Cardiac septum (tissue), 1 donor: ENCODE data around the gene ABCA1. TPM values are rescaled to one million over a fixed set of nuclear protein-coding genes. Genes with fewer than 3 reads are reported as not detected.

Experiments
- DNase-seq: peaks from one replicate; pipeline ENCODE4 v3.0.0-alpha.2; 2020; ENCODE audit warnings: low spot score
- intact Hi-C: fragments of 100-400 bp; cut with DNase I; formaldehyde crosslinking; loops from one replicate; pipeline ENCODE4 v1.14.0; 2022
- total RNA-seq: library from RNA; stranded (reverse); fragmentation: NEBNext Ultra II Directional; extraction: Animal tissue kit (Norgen Biotek cat#: 25700); gene quantifications from one replicate; pipeline ENCODE4 v1.2.1, GENCODE V29; 2021
- donor health status: DM: no; HTN: no; CAD: no.

Gene ABCA1
- total RNA-seq, 1 donor from 2014 or later: 5.4 TPM

DNA sequence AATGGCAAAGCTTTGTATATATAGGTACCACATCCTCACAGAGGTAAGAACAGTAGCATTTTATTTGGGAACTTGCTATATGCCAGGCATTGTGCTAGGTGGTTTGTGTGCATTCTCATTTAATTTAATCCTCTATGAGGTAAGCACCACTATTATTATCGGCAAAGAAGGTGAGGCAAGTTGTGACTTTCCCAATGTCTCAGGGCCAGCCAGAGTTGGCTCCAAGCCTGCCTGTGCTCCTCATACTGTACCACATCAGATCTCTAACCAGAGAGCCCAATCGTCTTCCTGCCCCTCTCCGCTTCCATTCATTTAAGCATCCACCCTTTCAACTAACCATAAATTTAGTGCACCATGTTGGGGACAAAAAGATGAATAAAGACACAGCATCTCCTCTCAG is 108.9 kb downstream of the ABCA1 start:
- DNase-seq: no peak
- intact Hi-C loops: no loop called here

DNA sequence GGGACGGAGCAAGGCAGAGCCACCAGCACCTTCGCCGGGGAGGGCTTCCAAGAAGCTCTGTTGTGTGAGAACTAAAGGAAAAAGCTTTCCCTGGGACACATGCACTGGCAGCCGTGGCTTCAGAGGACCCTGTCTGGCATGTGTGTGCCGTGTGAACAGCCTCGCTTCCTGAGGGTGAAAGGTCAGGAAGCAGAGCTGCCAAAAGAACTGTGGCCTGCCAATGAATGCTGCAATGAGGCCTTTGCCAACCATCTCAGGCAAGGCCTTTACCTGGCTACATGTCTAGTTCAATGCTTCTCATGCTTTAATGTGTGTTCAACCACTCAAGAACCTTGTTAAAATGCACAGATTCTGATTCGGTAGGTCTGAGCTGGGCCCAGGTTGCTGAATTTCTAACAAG is 110.5 kb downstream of the ABCA1 start:
- DNase-seq: no peak
- intact Hi-C loops: no loop called here

DNA sequence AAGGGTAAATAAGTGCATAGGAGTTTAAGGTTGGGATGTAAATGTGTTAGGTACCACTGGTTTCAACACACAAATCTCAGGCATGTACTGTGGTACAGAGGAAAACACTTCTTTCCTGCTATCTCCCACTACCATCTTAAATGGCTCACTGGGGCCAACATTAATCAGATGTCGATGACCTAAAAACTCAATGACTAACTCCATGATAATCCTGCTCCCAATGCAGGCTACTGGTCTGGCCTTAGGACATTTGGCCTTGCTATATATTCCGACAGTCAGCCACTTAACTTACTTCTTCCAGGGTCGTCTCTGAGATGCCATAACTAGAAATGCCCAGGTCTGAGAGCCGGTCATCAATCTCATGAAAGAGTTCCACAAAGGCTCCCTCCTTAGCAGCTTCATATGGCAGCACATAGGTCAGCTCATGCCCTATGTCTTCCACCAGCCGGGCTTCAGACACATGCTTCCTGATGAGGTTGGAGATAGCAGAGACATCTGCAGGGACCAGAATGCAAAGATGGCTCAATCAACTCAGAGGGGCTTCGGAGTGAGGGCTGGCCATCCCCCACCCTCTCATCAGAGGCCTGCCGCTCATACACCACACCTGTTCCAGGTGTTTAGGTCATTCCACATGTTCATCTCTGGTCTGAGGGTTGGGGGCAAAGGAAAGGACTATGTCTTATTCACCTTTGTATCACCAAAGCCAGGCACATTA is 111.9 kb downstream of the ABCA1 start:
- intact Hi-C loops: no loop called here
- no peak for DNase-seq

DNA sequence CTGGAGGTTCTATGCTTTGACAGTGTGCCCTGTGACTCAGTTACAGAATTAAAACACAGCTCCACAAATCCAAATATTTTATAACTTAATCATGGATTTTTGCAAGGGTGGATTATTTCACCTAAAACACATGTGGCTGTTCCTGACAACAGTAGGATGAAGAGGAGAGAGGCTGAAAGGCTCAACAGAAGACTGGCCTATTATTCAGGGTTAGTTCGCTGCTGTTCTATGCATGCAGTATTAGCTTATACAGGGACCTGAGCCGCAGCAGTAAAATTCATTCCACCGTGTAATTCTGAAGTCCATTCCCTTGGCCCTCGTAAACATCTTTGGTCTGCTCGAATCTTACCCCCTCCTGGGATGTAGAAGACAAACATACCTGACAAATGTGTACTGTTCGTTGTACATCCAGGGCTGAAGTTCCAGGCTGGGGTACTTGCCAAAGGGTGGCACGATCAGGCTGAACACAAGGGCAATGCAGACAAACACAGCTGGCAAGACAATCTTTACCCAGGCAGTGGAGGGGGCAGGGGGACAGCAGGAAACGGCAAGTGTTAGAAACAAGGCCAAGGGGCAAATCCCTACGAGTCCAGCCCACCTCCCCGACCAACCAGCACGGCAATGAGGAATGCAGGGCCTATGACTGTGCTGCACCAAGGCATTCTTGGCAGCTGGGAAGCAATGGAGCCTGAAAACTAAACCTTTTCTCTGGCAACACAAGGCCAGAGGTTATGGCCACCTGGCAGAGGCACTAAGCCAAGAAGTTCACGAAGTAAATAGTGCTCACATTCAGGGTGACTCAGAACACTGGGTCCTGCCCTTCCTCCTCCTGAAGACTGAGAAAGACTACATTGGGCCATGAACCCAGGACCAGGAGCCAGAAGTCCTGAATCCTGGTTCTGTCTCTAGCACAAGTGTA is 117.3 kb downstream of the ABCA1 start:
- intact Hi-C loops: no loop called here
- no peak for DNase-seq

DNA sequence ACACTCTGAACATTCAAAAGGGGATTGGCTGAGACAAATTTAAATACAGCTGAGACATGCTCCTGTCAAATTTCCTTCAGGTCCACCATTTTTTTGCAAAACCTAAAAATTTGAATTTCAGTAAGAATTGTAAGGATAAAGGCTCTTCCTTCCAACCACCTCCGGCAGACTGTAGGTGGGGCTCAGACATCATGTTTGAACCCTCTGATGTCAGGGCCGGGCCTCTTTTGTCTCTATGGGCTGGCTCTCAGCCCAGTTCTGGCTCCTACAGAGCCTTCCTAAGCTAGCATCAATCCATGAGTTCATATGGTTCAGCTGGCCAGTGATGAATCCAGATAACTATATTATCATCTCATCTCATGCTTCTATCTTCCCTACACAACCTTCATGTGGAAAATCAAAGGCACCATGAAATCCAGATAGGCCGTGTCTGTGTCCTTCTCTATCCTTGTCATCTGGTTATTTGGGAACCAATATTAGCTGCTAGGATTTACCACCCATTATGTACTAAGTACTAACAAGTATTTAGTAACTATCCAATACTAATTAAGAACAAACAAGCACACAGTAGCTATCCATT is 119.8 kb downstream of the ABCA1 start:
- intact Hi-C loops: loop anchor here (10.0 kb wide), 1 partner anchor 607 kb away; no protein-coding TSS in a partner anchor
- DNase-seq: no peak

DNA sequence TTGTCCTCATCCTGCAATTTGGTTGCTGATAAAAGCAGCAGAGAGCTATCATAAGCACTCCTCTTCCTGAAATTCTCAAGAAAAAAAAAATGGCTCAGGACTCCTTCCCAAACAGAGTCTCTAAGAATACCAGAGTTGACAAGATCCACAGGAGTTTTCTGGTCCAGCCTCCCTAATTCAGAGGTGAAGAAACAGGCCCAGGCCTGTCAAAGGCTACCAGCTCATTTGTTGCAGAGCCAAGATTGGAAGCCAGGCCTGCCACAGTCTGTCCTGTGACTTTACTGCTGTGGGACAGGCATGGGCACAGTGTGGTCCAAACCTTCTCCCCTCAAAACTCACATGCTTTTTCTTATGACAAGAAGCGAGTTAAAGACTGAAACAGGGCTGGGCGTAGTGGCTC is 122.5 kb downstream of the ABCA1 start:
- intact Hi-C loops: loop anchor here (10.0 kb wide), 1 partner anchor 609 kb away; no protein-coding TSS in a partner anchor
- DNase-seq: no peak

DNA sequence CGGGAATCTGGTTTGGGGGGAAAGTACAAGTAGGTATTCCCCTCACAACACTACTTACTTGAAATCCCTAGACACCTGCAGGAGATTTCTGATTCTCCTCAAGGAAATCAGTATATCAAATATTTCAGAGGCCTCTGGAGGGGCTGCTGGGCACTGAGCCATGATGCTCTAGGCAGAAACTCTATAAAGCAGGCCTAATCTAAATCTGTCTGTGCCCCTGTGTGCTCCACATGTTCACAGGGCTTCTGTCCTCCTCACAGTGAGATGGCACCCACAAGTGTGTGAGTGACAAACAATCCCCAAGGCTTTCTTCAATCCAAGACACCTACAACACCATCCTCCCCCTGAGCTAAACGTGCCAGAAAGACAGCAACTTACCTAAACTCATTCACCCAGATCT is 125.0 kb downstream of the ABCA1 start:
- no peak for DNase-seq
- intact Hi-C loops: loop anchor here (10.0 kb wide), 1 partner anchor 612 kb away; no protein-coding TSS in a partner anchor

DNA sequence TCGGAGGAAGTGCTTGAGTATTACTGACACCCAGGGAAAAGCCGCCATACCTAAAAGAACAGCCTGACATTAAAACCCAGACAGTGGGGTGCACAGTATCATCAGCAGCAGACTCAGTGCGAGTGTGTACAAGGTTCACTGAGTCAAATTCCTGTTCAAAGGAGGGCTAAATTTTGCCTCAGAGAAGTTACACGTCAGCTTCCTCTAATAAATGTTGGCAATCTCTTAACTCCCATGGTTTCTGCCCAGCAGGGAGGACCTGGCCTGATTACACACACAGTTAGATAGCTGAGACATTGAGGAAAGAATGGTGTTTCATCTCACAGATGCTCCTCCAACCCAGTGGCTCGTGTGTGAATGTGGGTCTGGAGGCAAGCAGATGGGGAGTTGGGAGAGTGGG is 125.8 kb downstream of the ABCA1 start:
- intact Hi-C loops: loop anchor here (10.0 kb wide), 1 partner anchor 613 kb away; no protein-coding TSS in a partner anchor
- DNase-seq: no peak

DNA sequence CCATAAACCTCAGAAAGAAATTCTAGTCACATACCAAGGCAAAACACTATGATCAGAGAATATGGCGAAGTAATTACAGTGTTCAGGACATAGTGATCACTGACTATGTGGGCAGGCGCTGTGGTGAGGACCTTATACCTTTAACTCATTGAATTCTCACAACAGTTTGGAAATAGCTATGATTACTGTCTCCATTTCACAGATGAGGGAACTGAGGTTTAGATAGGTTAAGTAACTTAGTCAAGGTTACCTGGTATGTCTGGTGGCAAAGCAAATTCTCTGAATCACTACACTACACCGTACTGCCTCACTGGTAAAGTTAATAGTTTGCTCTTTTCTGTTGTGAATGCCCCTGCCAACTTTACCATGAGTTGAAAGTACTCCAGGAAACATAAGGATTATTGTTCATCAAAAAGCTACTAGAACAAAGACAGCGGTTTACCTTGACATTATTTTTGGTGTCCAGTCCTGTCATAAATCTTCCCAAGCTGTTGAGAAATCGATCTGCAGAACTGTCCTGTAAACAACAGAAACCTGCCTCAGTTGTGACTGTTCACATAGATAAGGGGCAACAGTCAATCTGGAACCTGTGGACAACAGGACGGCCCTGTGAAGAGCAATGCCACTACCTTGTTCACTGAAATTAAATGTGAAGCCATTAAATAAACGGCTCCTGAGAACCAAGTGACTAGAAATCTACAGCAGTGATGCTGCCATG is 127.7 kb downstream of the ABCA1 start:
- intact Hi-C loops: loop anchor here (10.0 kb wide), 1 partner anchor 615 kb away; no protein-coding TSS in a partner anchor
- DNase-seq: no peak

DNA sequence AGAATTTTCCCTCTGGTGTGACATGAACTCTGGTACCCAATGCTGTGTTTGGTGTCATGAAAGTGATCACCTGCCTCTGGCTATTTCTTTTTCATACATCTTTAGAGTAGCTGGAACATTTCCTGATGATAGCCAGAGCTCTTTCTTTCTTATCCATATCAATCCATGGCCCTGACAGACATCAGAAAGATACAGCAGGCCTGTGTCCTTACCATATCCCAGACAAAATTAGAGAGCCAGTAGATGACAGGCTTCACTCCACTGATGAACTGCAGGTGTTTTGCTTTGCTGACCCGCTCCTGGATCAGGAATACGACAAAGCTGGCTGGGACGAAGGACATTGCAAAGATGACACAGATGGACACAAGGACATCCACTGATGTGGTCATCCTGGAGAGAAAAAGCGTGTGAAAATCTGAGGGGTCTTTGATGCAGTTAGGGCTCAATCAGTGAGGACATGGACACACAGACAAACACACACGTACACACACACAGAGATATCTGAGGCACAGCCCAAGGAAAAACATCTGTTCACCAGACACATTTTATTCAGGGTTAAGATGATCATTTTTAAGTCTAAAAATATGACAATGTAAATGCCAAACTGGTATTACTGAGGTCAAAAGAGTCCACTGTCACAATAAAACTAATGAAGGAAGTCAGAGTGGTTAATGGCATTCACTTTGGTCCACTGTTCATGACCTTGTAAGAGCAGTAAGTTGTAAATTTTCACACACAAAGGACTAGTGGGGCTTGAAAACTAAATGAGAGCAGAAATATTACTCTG is 129.6 kb downstream of the ABCA1 start:
- intact Hi-C loops: no loop called here
- no peak for DNase-seq

DNA sequence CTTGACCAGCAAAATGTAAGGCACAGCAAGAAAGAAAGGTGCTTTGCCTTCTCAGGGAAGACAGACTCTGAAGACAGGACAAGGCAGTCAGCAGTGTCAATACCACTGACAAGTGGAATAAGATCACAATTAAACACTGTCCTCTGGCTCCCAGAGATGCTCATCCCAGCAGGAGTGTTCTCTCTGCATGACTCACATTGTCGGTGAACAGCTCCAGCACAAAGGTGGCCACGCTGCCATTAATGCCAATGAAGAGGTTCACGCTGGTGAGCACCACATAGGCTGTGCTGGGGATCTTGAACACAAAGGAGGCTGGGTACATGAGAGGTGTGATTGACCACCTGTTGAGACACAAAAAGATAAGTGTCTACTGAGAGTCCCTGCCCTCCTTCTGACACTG is 132.1 kb downstream of the ABCA1 start:
- no peak for DNase-seq
- intact Hi-C loops: no loop called here

DNA sequence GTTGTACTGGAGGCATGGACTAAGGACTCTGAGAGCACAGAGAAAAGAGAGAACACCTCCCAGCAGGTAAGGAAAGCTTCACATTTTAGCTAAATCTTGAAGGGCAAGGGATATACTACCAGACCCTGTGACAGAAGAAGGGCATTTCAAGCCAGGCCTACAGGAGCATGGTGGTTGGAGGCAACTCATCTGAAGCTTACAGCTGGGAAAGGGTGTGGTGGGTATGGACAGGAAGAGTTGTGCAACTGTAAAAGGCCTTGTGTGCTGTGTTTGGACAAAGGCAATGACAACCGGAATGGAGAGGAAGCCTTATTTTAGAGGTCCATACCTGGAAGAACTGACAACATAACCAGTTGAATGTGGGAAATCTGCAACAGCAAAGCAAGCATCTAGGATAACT is 132.9 kb downstream of the ABCA1 start:
- intact Hi-C loops: no loop called here
- DNase-seq: no peak

DNA sequence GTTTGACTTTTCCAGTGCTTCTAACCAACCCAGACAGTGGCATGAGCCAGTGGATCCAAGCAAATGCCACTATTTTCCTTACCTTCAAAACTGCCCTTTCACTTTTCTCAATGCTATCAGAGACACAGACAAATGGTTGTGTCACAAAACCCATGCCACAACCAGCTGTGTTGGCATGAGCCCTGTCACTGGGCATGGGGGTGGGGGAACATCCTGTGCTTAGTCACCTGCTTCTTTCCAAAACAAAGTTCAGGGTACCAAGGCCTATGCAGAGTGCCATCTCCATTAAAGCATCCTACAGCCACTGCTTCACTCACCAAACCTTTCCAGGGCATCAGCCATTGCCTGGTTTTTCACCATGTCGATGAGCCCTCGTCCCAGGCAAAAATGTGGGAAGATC is 133.9 kb downstream of the ABCA1 start:
- intact Hi-C loops: no loop called here

DNA sequence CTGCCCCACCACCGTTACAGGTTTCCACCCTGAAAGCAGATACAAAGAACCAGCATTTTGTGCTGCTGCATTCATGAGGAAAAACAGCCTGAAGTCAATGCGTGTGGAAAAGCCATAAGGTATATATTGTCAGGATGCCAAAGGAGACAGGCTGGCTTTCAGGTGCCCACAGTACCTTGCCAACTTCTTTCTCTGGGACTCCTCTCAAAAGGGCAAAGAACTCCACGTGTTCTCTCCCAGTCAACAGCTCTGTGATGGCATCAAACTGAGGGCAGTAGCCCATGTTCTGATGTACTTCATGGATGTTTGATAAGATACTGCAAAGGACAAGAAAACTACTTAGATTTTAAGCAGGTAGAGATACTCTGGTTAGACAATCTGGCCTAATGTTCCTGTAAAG is 139.7 kb downstream of the ABCA1 start:
- no peak for DNase-seq
- intact Hi-C loops: no loop called here

More for the DNA sequence above, 133.9 kb downstream of the ABCA1 start:
- DNase-seq: no peak

DNA sequence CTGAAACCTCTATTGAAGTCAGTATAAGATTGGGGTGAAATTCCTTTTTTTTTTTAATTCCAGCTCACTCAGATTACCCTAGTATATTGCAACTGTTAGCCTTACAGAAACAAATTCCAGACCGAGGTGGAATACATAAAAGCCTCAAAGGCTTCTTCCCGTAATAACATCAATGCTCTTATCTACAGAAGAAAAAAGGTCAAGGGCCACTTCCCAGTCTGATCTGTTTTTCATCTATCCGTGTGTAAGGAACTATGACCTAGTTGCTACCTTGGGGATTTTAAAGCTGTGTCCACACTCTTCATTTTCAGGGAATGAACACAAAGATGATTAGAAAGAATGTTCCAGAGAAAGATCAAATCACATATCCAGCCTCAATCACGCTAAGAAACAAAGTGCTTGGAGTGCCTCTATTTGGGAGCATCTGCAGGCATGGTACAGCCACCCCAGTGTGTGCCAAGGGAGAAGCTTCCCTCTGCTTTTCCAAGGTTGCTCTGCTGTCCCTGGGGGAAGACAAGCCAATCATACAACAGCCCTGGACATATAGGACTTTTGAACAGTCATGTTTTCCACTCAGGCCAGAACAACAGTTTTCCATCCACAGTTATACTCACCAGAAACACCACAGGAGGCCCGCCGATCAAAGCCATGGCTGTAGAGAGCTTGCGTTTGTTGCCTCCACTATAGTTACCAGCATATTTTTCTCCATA is 140.5 kb downstream of the ABCA1 start:
- no peak for DNase-seq
- intact Hi-C loops: no loop called here

DNA sequence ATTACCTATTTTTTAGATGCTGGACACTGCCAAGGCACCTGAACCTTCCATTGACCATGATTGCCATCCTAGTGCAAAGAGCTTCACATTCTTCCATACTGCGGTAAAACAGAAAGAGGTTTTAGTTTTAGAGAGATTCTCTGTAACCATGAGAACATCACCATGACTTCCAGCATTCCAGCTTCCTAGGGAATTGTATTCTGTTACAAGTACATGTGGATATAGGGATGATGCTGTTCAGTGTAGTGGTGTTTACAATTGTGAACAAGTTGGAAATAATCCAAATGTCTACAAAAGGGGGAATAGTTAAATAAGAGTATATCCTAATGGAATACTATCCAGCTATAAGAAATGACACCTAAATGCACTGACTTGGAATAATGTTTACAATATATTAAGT is 141.7 kb downstream of the ABCA1 start:
- DNase-seq: no peak
- intact Hi-C loops: no loop called here

DNA sequence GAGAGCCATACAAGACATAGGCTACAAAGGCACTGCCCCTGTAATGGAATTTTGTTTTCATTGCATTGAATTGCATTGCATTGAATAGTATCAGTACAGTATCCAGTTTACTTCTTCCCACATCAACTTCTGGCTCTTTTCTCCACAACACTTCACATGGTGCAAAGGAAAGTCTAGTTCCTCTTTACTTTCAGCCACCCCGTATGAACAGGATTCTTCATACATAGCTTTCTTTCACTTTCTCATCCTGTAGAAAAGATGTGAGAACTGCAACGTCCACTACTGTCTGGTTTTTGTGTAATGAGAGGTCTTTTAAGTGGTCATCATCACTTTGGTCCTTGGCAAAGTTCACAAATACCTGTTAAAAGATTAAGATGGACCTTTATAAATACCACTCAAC is 143.9 kb downstream of the ABCA1 start:
- intact Hi-C loops: no loop called here

DNA sequence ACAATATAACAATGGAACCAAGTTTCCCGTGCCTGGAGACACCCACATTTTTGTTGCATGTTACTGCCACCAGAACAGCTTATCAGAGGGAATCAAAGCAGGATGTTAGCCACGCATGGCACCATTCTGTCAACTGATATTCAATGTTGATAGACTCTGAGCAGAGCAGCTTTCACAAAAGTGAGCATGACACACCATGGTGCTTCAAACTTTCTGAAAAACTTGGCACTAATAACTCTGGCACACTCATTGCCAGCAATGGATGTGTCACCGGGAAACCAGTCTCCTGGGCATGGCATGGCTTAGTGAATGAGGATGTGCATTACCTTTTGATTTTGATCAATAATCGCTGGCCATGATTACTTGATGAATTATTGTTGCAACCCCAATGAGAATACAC is 144.4 kb downstream of the ABCA1 start:
- DNase-seq: no peak
- intact Hi-C loops: no loop called here

More for the DNA sequence above, 143.9 kb downstream of the ABCA1 start:
- no peak for DNase-seq
